Measurements from ENCODE around the gene C19orf73. TPM values are rescaled to one million over a fixed set of nuclear protein-coding genes. Genes with fewer than 3 reads are reported as not detected.

Gene C19orf73
- total RNA-seq, 1 donor from 2014 or later = not detected

- peak within 1 kb of the TSS; percentile 83 for H3K27ac ChIP-seq
- H3K36me3 ChIP-seq = peaks cover 0 to under 1% of the 10 kb centered on the region in 2 donors
- intact Hi-C loops (cut with DNase I) = no loop called here
- peak within 1 kb of the TSS; percentile 72 to 88 for H3K4me3 ChIP-seq
- TF ChIP-seq POLR2A (IDR thresholded peaks at IDR 0.05) (peak in 1 of 2 donors; percentile 12), POLR2AphosphoS5 (IDR thresholded peaks at IDR 0.05; ENCODE audit: insufficient read depth in 1 of 2, low read depth in 1 of 2) (no peak), CTCF (IDR thresholded peaks at IDR 0.05) (peak in 1 of 3 experiments; percentile 54)
- H3K9me3 ChIP-seq = no peaks in the 10 kb centered on the region
- H3K27me3 ChIP-seq = no peaks in the 10 kb centered on the region
- peaks cover 34% of the 10 kb centered on the region for H3K4me1 ChIP-seq
- DNase-seq (ENCODE audit: extremely low spot score in 2 of 2) = no peak
Measured at GRCh38 chr19:49113762-49114629, 4.9 kb downstream of the C19orf73 start, which contains the start of gene LIN7B. Gene LIN7B, plus strand, starts transcription at chr19:49114370. Its CDS starts 35 bp downstream, at chr19:49114405.

- H3K4me3 ChIP-seq = no peak overlapping the region
- TF ChIP-seq POLR2A (IDR thresholded peaks at IDR 0.05) (no peak), CTCF (IDR thresholded peaks at IDR 0.05) (no peak), POLR2AphosphoS5 (IDR thresholded peaks at IDR 0.05; ENCODE audit: insufficient read depth in 1 of 2, low read depth in 1 of 2) (no peak)
- no peaks in the 10 kb centered on the region for H3K9me3 ChIP-seq
- H3K36me3 ChIP-seq = peaks cover 0 to 23% of the 10 kb centered on the region in 2 donors
- no peak for DNase-seq (ENCODE audit: extremely low spot score in 2 of 2)
- intact Hi-C loops (cut with DNase I) = no loop called here
- no peaks in the 10 kb centered on the region for H3K27me3 ChIP-seq
- H3K4me1 ChIP-seq = peaks cover 20% of the 10 kb centered on the region
- no peak overlapping the region for H3K27ac ChIP-seq
Measured at GRCh38 chr19:49111218-49111998, 7.5 kb downstream of the C19orf73 start.

- no peak for DNase-seq (ENCODE audit: extremely low spot score in 2 of 2)
- no peak overlapping the region for H3K27ac ChIP-seq
- no peak overlapping the region for H3K4me3 ChIP-seq
- no peaks in the 10 kb centered on the region for H3K27me3 ChIP-seq
- peaks cover 20% of the 10 kb centered on the region for H3K4me1 ChIP-seq
- no peaks in the 10 kb centered on the region for H3K9me3 ChIP-seq
- intact Hi-C loops (cut with DNase I) = no loop called here
- peaks cover 0 to 31% of the 10 kb centered on the region in 2 donors for H3K36me3 ChIP-seq
- TF ChIP-seq CTCF (IDR thresholded peaks at IDR 0.05) (no peak), POLR2AphosphoS5 (IDR thresholded peaks at IDR 0.05; ENCODE audit: insufficient read depth in 1 of 2, low read depth in 1 of 2) (no peak), POLR2A (IDR thresholded peaks at IDR 0.05) (no peak)
Measured at GRCh38 chr19:49110567-49110966, 8.4 kb downstream of the C19orf73 start.

GRCh38 chr19:49109569-49110233 is 9.2 kb downstream of the C19orf73 start:
- Histone ChIP-seq H3K36me3 (peaks cover 0 to 40% of the 10 kb centered on the region in 2 donors), H3K9me3 (no peaks in the 10 kb centered on the region), H3K4me3 (no peak overlapping the region), H3K27ac (no peak overlapping the region), H3K27me3 (no peaks in the 10 kb centered on the region), H3K4me1 (peaks cover 14% of the 10 kb centered on the region)
- no peak for DNase-seq (ENCODE audit: extremely low spot score in 2 of 2)
- TF ChIP-seq POLR2AphosphoS5 (IDR thresholded peaks at IDR 0.05; ENCODE audit: insufficient read depth in 1 of 2, low read depth in 1 of 2) = no peak
- TF ChIP-seq CTCF (IDR thresholded peaks at IDR 0.05) = no peak
- TF ChIP-seq POLR2A (IDR thresholded peaks at IDR 0.05) = no peak
- intact Hi-C loops (cut with DNase I) = no loop called here
